Measurements from ENCODE around the gene IL23R.

GRCh38 chr1:67213164-67213563 lies 46.9 kb downstream of the IL23R start:
- TF ChIP-seq EZH2 (IDR thresholded peaks at IDR 0.05; ENCODE audit: insufficient read depth, poor library complexity, severe bottlenecking) (no peak), EZH2phosphoT487 (IDR thresholded peaks at IDR 0.05; ENCODE audit: insufficient read depth, low read depth) (no peak)

Data from GM23248 (cell line).